HepG2 (cell line): ENCODE results near the gene OTUB2.

Experiments used
- ELF4 ChIP-seq: sonication (generic); formaldehyde crosslinking; IDR thresholded peaks from 2 replicates; pipeline ENCODE4 v1.5.0; 2020; ENCODE audit warnings: missing genetic modification reagents, mild to moderate bottlenecking, moderate library complexity, borderline replicate concordance
- MAZ ChIP-seq, 2 experiments: sonication (generic) in 1 of 2; formaldehyde crosslinking in 1 of 2; IDR thresholded peaks; 2 replicates each; pipeline versions ENCODE4 v1.5.0 to v1.6.1; 2012 to 2020; ENCODE audit warnings: low read depth in 2 of 2, mild to moderate bottlenecking in 2 of 2, borderline replicate concordance in 1 of 2, improper control_type of control experiment in 1 of 2, low read length in 1 of 2, missing genetic modification reagents in 1 of 2, moderate library complexity in 1 of 2
- NBN ChIP-seq: fragments of 450-650 bp; conservative IDR thresholded peaks from 2 replicates; pipeline ENCODE4 v1.6.1; 2017
- POLR2A ChIP-seq, 2 experiments: IDR thresholded peaks; 2 replicates each; pipeline ENCODE4 v1.6.1; 2011; ENCODE audit warnings: low read depth in 2 of 2, low read length in 2 of 2, mild to moderate bottlenecking in 1 of 2, moderate library complexity in 1 of 2; ENCODE audit not compliant: insufficient read depth in 1 of 2
- TF ChIP-seq, protein P1 (sequence below): sonication (generic); formaldehyde crosslinking; IDR thresholded peaks from 2 replicates; pipeline ENCODE4 v1.5.0; 2020; ENCODE audit warnings: mild to moderate bottlenecking, missing genetic modification reagents, moderate library complexity
- TF ChIP-seq, protein P2 (sequence below): sonication (generic); formaldehyde crosslinking; IDR thresholded peaks from 2 replicates; pipeline ENCODE4 v1.5.1; 2020; ENCODE audit warnings: missing genetic modification reagents, mild to moderate bottlenecking, borderline replicate concordance

DNA sequence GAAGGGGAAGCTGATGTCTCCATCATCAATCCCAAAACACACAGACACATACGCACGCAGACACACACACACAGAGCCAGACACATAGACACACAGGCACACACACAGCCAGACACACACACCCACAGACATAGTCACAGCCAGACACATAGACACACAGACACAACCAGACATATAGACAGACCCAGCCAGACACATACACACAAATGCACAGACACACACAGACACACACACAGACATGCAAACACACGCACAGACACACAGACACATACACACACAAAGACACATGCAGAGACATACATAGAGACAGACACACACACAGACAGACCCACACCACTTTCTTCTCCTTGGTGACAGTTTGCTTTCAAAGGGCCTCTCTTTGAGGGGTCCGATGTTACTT lies 22.7 kb upstream of the OTUB2 start:
- TF ChIP-seq, protein P1, sequence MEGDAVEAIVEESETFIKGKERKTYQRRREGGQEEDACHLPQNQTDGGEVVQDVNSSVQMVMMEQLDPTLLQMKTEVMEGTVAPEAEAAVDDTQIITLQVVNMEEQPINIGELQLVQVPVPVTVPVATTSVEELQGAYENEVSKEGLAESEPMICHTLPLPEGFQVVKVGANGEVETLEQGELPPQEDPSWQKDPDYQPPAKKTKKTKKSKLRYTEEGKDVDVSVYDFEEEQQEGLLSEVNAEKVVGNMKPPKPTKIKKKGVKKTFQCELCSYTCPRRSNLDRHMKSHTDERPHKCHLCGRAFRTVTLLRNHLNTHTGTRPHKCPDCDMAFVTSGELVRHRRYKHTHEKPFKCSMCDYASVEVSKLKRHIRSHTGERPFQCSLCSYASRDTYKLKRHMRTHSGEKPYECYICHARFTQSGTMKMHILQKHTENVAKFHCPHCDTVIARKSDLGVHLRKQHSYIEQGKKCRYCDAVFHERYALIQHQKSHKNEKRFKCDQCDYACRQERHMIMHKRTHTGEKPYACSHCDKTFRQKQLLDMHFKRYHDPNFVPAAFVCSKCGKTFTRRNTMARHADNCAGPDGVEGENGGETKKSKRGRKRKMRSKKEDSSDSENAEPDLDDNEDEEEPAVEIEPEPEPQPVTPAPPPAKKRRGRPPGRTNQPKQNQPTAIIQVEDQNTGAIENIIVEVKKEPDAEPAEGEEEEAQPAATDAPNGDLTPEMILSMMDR, result no peak
- TF ChIP-seq ELF4 (CRISPR knock-in tag) (no peak), POLR2A (IDR thresholded peaks at IDR 0.05; ENCODE audit: insufficient read depth in 1 of 2, low read depth in 2 of 2, low read length in 2 of 2) (no peak), MAZ (IDR thresholded peaks at IDR 0.05; ENCODE audit: borderline replicate concordance, low read depth, low read length) (no peak), MAZ (CRISPR knock-in tag; IDR thresholded peaks at IDR 0.05; ENCODE audit: low read depth) (no peak), NBN (no peak; the same call in 1 of the 2 replicates)
- TF ChIP-seq, protein P2, sequence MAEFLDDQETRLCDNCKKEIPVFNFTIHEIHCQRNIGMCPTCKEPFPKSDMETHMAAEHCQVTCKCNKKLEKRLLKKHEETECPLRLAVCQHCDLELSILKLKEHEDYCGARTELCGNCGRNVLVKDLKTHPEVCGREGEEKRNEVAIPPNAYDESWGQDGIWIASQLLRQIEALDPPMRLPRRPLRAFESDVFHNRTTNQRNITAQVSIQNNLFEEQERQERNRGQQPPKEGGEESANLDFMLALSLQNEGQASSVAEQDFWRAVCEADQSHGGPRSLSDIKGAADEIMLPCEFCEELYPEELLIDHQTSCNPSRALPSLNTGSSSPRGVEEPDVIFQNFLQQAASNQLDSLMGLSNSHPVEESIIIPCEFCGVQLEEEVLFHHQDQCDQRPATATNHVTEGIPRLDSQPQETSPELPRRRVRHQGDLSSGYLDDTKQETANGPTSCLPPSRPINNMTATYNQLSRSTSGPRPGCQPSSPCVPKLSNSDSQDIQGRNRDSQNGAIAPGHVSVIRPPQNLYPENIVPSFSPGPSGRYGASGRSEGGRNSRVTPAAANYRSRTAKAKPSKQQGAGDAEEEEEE (CRISPR knock-in tag), result no peak
